Coronary artery (tissue), 2 donors: ENCODE measurements around the gene NPS.

ENCODE experiments used
- DNase-seq: peaks from one replicate; pipeline ENCODE4 v3.0.0-alpha.2; 2017; ENCODE audit warnings: low spot score
- H3K27ac ChIP-seq, 2 donors: fragments of 200-600 bp; sonication (generic); one replicate each; pipeline ENCODE4 v1.5.1; 2016 to 2019
- H3K4me3 ChIP-seq: fragments of 200-600 bp; sonication (generic); 2 replicates; pipeline ENCODE4 v1.5.1; 2016; ENCODE audit warnings: mild to moderate bottlenecking, moderate library complexity
- TF ChIP-seq, protein P1 (sequence below): fragments of 200-600 bp; sonication (generic); IDR thresholded peaks from one replicate; pipeline ENCODE4 v1.5.1; 2019; ENCODE audit warnings: antibody characterized with exemption

The NPS gene

DNA sequence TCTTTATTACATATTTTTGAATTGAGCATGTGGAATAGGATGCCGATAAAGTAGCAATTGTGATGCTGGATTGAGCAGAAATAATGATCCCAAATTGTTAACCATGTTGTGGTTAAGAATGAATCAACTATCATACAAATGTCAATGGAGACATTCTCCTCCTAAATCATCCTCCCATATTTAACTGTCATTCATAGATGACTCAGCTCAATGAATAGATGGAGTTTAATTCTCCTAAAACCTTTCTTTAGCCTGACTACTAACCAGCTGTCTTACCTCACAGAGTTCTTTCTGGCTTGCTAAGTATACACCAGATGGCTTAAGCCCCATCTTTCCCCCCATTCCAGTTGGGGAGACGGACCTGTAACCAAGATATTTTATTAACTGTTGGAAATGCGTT is 23.4 kb upstream of the NPS start:
- no peak overlapping the region for H3K27ac ChIP-seq
- DNase-seq: no peak
- no peak overlapping the region for H3K4me3 ChIP-seq
- TF ChIP-seq, protein P1, sequence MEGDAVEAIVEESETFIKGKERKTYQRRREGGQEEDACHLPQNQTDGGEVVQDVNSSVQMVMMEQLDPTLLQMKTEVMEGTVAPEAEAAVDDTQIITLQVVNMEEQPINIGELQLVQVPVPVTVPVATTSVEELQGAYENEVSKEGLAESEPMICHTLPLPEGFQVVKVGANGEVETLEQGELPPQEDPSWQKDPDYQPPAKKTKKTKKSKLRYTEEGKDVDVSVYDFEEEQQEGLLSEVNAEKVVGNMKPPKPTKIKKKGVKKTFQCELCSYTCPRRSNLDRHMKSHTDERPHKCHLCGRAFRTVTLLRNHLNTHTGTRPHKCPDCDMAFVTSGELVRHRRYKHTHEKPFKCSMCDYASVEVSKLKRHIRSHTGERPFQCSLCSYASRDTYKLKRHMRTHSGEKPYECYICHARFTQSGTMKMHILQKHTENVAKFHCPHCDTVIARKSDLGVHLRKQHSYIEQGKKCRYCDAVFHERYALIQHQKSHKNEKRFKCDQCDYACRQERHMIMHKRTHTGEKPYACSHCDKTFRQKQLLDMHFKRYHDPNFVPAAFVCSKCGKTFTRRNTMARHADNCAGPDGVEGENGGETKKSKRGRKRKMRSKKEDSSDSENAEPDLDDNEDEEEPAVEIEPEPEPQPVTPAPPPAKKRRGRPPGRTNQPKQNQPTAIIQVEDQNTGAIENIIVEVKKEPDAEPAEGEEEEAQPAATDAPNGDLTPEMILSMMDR: no peak

DNA sequence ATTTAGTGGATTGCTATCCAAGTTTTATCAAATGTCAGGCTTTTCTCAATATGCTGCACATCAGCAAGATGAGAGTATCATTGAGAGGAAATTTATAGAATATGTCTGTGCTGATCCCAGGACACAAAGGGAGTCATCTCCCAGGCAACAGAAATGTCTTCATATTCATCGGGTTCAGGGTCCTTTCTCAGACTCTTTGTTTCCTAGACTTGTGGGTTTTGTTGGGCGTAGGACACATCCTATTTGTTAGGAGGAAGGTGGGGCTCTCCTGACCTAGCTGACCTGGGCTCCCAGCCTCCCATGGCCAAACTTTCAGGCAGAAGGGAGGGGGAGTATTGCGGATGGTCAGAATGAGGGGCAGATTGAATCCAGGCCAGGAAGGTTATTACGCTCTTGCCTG is 22.9 kb upstream of the NPS start:
- Histone ChIP-seq H3K4me3 (no peak overlapping the region), H3K27ac (no peak overlapping the region)
- TF ChIP-seq, protein P1: no peak
- DNase-seq: no peak

DNA sequence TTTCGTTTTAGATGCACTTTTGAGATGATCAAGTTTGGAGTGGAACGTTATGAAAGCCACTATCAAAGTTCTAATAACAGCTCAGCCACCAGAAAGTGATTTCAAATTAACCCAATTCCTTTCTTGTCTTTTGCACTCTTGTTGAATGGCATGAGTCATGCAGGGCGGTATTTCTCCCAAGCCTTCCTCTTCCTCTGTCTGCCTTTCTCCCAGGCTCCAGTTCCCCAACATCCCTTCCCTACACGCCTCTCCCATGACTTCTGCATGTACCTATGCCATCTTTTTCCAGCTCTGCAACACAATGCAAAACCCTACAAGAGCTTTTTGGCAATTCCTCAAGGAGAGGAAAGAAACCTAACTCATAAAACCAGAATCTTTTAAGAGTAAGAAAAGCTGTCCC is 21.8 kb upstream of the NPS start:
- no peak overlapping the region for H3K4me3 ChIP-seq
- TF ChIP-seq, protein P1: no peak
- no peak for DNase-seq
- no peak overlapping the region for H3K27ac ChIP-seq

DNA sequence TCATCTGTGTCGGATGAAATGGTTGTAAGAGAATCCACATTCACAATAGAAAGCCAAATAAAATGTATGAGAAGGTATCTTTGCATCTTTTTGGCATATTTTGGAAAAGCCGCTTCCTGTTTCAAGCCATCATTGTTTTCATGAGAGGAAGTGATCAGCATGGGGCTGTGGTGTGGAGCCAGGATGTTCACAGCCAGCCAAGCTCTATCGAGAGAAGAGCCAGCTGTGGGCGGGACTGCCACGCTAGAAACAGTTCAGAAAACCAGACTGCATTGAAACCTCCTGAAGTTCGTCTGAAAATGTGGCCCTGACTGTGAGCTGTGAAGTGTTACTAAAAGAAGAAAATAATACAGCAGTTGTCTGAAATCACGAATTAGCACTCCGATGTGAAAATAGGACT is 21.2 kb upstream of the NPS start:
- H3K27ac ChIP-seq: no peak overlapping the region
- DNase-seq: no peak
- no peak overlapping the region for H3K4me3 ChIP-seq
- TF ChIP-seq, protein P1: no peak

DNA sequence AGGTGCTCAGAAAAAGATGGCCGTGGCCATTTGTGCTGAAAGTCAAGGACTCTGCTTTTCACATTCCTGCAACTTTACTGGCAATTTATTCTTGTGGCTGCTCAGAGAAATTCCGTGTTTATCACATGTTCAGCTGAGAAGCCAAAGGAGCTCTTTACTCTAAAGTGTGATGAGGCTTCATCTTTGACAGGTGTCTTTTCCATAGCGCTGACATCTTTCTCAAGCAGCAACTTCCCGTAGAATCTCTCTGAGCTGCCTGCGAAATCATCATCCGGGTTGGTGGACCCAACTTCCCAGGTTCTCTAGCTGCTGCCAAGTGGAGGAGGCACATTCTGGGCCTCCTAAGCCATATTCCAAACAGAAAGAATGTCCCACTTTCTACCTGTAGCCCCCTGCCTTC is 16.9 kb upstream of the NPS start:
- TF ChIP-seq, protein P1: no peak

DNA sequence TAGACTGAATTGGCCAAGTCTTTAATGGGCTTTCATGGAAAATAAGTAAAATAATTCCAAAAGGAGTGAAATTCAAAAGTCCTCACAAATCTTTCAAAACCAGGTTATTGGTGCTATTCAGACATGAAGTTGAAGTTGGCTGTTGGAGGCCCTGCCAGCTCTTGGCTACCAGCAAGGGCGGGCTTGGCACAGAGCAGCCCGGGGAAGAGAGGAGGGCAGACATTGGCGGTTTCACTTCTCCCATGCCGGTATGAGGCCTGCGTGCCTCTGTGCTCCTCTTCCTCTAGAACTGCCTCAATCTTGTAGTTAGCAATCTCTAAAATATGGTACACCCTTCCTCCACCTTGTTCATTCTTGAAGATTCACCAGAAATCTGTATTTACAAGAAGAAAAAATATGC is 16.4 kb upstream of the NPS start:
- no peak overlapping the region for H3K4me3 ChIP-seq
- no peak overlapping the region for H3K27ac ChIP-seq
- TF ChIP-seq, protein P1: no peak
- DNase-seq: no peak

More for the DNA sequence above, 16.9 kb upstream of the NPS start:
- no peak for DNase-seq
- H3K27ac ChIP-seq: no peak overlapping the region
- H3K4me3 ChIP-seq: no peak overlapping the region

DNA sequence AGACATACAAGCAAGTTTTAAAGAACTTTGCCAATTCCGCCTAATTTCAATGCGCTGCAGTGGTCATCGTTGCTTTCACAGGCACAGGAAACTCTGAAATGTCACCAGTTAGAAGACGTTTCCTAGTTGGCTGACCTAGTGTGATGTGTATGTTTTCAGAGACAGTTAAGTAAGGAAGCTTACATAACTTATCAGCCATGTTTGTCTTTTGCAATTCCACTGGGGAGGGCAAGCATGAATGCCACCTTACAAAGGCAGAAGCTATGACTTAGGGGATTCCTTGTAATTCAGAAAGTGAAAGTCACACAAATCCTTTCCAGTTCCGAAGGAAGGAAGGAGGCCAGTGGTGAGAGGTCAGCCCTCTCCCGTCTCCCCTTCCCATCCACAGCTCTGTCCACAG is 15.0 kb upstream of the NPS start:
- DNase-seq: no peak
- Histone ChIP-seq H3K27ac (no peak overlapping the region), H3K4me3 (no peak overlapping the region)
- TF ChIP-seq, protein P1: no peak
